CD14-positive monocyte (primary cell): ENCODE results near the gene TMEM175. TPM values are rescaled to one million over a fixed set of nuclear protein-coding genes. Genes with fewer than 3 reads are reported as not detected.

ENCODE experiments used
- DNase-seq, 3 donors: peaks; one replicate each; pipeline ENCODE4 v3.0.0-alpha.2; 2011 to 2022
- H2AFZ ChIP-seq: 2 replicates; pipeline ENCODE4 v1.6.0; 2012; ENCODE audit warnings: mild to moderate bottlenecking, low read depth, low read length, inconsistent platforms; ENCODE audit not compliant: insufficient read depth, poor library complexity, severe bottlenecking
- H3K27ac ChIP-seq, 2 donors: 1 replicate in 1 of 2; 2 replicates in 1 of 2; pipeline ENCODE4 v1.5.1; 2012 to 2013; ENCODE audit warnings: low read length in 2 of 2, control low read depth in 1 of 2, inconsistent platforms in 1 of 2, low read depth in 1 of 2, mild to moderate bottlenecking in 1 of 2
- H3K27me3 ChIP-seq, 2 donors: one replicate each; pipeline versions ENCODE4 v1.6.0 to v1.6.1; 2011 to 2013; ENCODE audit warnings: low read length in 2 of 2; ENCODE audit not compliant: control insufficient read depth in 2 of 2, insufficient read depth in 2 of 2
- H3K36me3 ChIP-seq, 2 donors: replicated peaks in 1 of 2; 1 replicate in 1 of 2; 2 replicates in 1 of 2; pipeline versions ENCODE4 v1.5.1 to v1.6.1; 2012 to 2013; ENCODE audit warnings: low read length in 2 of 2, control low read depth in 1 of 2, inconsistent platforms in 1 of 2, mild to moderate bottlenecking in 1 of 2; ENCODE audit not compliant: insufficient read depth in 2 of 2, control insufficient read depth in 1 of 2
- H3K4me1 ChIP-seq, 2 donors: 1 replicate in 1 of 2; 2 replicates in 1 of 2; pipeline versions ENCODE4 v1.5.1 to v1.6.1; 2012 to 2013; ENCODE audit warnings: low read length in 2 of 2, control low read depth in 1 of 2, inconsistent platforms in 1 of 2, mild to moderate bottlenecking in 1 of 2, moderate library complexity in 1 of 2; ENCODE audit not compliant: insufficient read depth in 2 of 2, control insufficient read depth in 1 of 2
- H3K4me2 ChIP-seq: replicated peaks from 2 replicates; pipeline ENCODE3; 2012; ENCODE audit warnings: low read length, moderate library complexity, mild to moderate bottlenecking; ENCODE audit not compliant: poor library complexity, severe bottlenecking; ENCODE audit errors: extremely low read depth
- H3K4me3 ChIP-seq, 3 experiments: fragments of 200-600 bp in 1 of 3; sonication (generic) in 1 of 3; replicated peaks in 1 of 3; 1 replicate in 2 of 3; 2 replicates in 1 of 3; pipeline ENCODE4 v1.5.1; 2011 to 2013; ENCODE audit warnings: low read length in 3 of 3, mild to moderate bottlenecking in 3 of 3, control low read depth in 2 of 3, low read depth in 2 of 3, inconsistent platforms in 1 of 3, moderate library complexity in 1 of 3
- H3K79me2 ChIP-seq: 2 replicates; pipeline ENCODE4 v1.6.0; 2012; ENCODE audit warnings: mild to moderate bottlenecking, control low read depth, inconsistent platforms, low read length, moderate library complexity; ENCODE audit not compliant: insufficient read depth
- H3K9ac ChIP-seq: 2 replicates; pipeline ENCODE4 v1.6.0; 2017; ENCODE audit warnings: low read length, mild to moderate bottlenecking; ENCODE audit not compliant: insufficient read depth, poor library complexity, severe bottlenecking
- H3K9me3 ChIP-seq, 2 donors: replicated peaks in 1 of 2; 1 replicate in 1 of 2; 2 replicates in 1 of 2; pipeline versions ENCODE4 v1.5.1 to v1.6.1; 2012 to 2013; ENCODE audit warnings: low read length in 2 of 2, control low read depth in 1 of 2; ENCODE audit not compliant: control insufficient read depth in 1 of 2, insufficient read depth in 1 of 2
- H4K20me1 ChIP-seq: 2 replicates; pipeline ENCODE4 v1.6.0; 2012; ENCODE audit warnings: mild to moderate bottlenecking, low read length, control low read depth, moderate library complexity; ENCODE audit not compliant: insufficient read depth
- H3K27ac Mint-ChIP-seq, 7 donors: one replicate each; pipeline ENCODE4 v1.8.0; 2020; ENCODE audit warnings: mild to moderate bottlenecking in 7 of 7, mixed read lengths in 7 of 7, moderate library complexity in 6 of 7, inconsistent platforms in 2 of 7
- H3K27me3 Mint-ChIP-seq, 3 donors: one replicate each; pipeline ENCODE4 v1.8.0; 2021 to 2022; ENCODE audit warnings: low read depth in 3 of 3, mild to moderate bottlenecking in 3 of 3, mixed read lengths in 3 of 3, moderate library complexity in 3 of 3, inconsistent platforms in 1 of 3
- H3K36me3 Mint-ChIP-seq, 2 donors: one replicate each; pipeline ENCODE4 v1.8.0; 2020; ENCODE audit warnings: mixed read lengths in 2 of 2, inconsistent platforms in 1 of 2, mild to moderate bottlenecking in 1 of 2
- H3K4me1 Mint-ChIP-seq: one replicate; pipeline ENCODE4 v1.8.0; 2020; ENCODE audit warnings: mild to moderate bottlenecking, mixed read lengths
- H3K4me3 Mint-ChIP-seq, 2 donors: one replicate each; pipeline ENCODE4 v1.8.0; 2020; ENCODE audit warnings: mild to moderate bottlenecking in 2 of 2, mixed read lengths in 2 of 2, moderate library complexity in 1 of 2
- H3K9me3 Mint-ChIP-seq, 7 donors: one replicate each; pipeline ENCODE4 v1.8.0; 2020 to 2022; ENCODE audit warnings: mixed read lengths in 7 of 7, mild to moderate bottlenecking in 6 of 7, moderate library complexity in 6 of 7, inconsistent platforms in 2 of 7
- CTCF ChIP-seq: fragments of 200-600 bp; IDR thresholded peaks from one replicate; pipeline ENCODE4 v1.8.0; 2022; ENCODE audit warnings: antibody characterized with exemption, mild to moderate bottlenecking
- WGBS: methylation state at CpG from one replicate; pipeline ENCODE4 v1.1.5; 2013; ENCODE audit warnings: missing lambda C conversion rate; ENCODE audit not compliant: insufficient coverage; 5-methylcytosine and 5-hydroxymethylcytosine counted together
- intact Hi-C, 2 donors: fragments of 100-400 bp; cut with micrococcal nuclease; formaldehyde crosslinking; loops; one replicate each; pipeline versions ENCODE4 v1.15.0 to v1.15.1; 2023
- polyA plus RNA-seq, 3 donors: library from polyadenylated mRNA; depleted of rRNA in 1 of 3; unstranded in 2 of 3; stranded (reverse) in 1 of 3; fragments of 300-500 nt in 2 of 3; fragments of >200 nt in 1 of 3; fragmentation: Illumina TruSeq in 2 of 3; gene quantifications; 1 replicate in 2 of 3; 2 replicates in 1 of 3; pipeline ENCODE4 v1.2.3, GENCODE V29; 2012 to 2021

TMEM175 gene
- polyA plus RNA-seq, 3 donors, result 18.9 to 216 (median 20.7) TPM

- Mint-ChIP-seq H3K4me1 (peaks cover 15% of the 10 kb centered on the region), H3K9me3 (peaks cover 0 to 5% (median 4%) of the 10 kb centered on the region in 7 donors), H3K4me3 (peak overlapping the region; percentile 68 to 77), H3K27ac (no peak overlapping the region), H3K36me3 (peaks cover 7 to 8% of the 10 kb centered on the region in 2 donors), H3K27me3 (peaks cover 3 to 26% (median 10%) of the 10 kb centered on the region in 3 donors)
- intact Hi-C loops, result loop anchor here (2.0 to 10.0 kb wide), 5 partner anchors 34 to 188 kb away; partner anchors contain the start of gene FGFRL1 (in 1 of the 2)
- no peak for TF ChIP-seq CTCF
- Histone ChIP-seq H4K20me1 (peaks cover 45% of the 10 kb centered on the region), H3K79me2 (peaks cover 18% of the 10 kb centered on the region), H3K36me3 (peaks cover 0 to 5% of the 10 kb centered on the region in 2 donors), H2AFZ (peak overlapping the region; percentile 65), H3K27me3 (peaks cover 0 to 20% of the 10 kb centered on the region in 2 donors), H3K4me2 (peak overlapping the region; percentile 98), H3K9ac (peak overlapping the region; percentile 74), H3K4me1 (peaks cover 25 to 38% of the 10 kb centered on the region in 2 donors), H3K4me3 (peak overlapping the region; percentile 46 to 90 (median 87)), H3K27ac (peak overlapping the region in 1 of 2 donors; percentile 41), H3K9me3 (no peaks in the 10 kb centered on the region)
- WGBS, result 1% methylated on average over 65 of the region's 65 CpGs
- DNase-seq, result no peak
These were observed 40.6 kb downstream of the TMEM175 start for GRCh38 chr4:972651-973424.

- H3K4me3 ChIP-seq, result peak within 1 kb of the TSS; percentile 46 to 90 (median 87)
- no peak for TF ChIP-seq CTCF
- H2AFZ ChIP-seq, result peak within 1 kb of the TSS; percentile 65
- peaks cover 18% of the 10 kb centered on the region for H3K79me2 ChIP-seq
- peaks cover 38% of the 10 kb centered on the region for H4K20me1 ChIP-seq
- H3K9me3 Mint-ChIP-seq, result peaks cover 0 to 5% (median 4%) of the 10 kb centered on the region in 7 donors
- peak within 1 kb of the TSS; percentile 98 for H3K4me2 ChIP-seq
- H3K27ac ChIP-seq, result peak within 1 kb of the TSS in 1 of 2 donors; percentile 41
- H3K4me1 ChIP-seq, result peaks cover 33 to 47% of the 10 kb centered on the region in 2 donors
- peak within 1 kb of the TSS; percentile 68 to 77 for H3K4me3 Mint-ChIP-seq
- H3K9ac ChIP-seq, result peak within 1 kb of the TSS; percentile 74
- peaks cover 2 to 18% (median 8%) of the 10 kb centered on the region in 3 donors for H3K27me3 Mint-ChIP-seq
- peaks cover 7 to 8% of the 10 kb centered on the region in 2 donors for H3K36me3 Mint-ChIP-seq
- peaks cover 17% of the 10 kb centered on the region for H3K4me1 Mint-ChIP-seq
- intact Hi-C loops, result loop anchor here (2.0 to 10.0 kb wide), 5 partner anchors 34 to 189 kb away; partner anchors contain the start of gene FGFRL1 (in 1 of the 2)
- H3K27me3 ChIP-seq, result peaks cover 0 to 14% of the 10 kb centered on the region in 2 donors
- no peaks in the 10 kb centered on the region for H3K9me3 ChIP-seq
- DNase-seq, result peak; percentile 85 to 93 (median 89)
- peaks cover 0 to 5% of the 10 kb centered on the region in 2 donors for H3K36me3 ChIP-seq
- H3K27ac Mint-ChIP-seq, result peak within 1 kb of the TSS in 2 of 7 donors; percentile 58 to 83
- WGBS, result 22% methylated on average over 119 of the region's 123 CpGs
These were observed 41.5 kb downstream of the TMEM175 start, which contains the start of gene DGKQ for GRCh38 chr4:973431-974397. Gene DGKQ, minus strand, starts transcription at chr4:973569. Its CDS starts 87 bp downstream, at chr4:973482.
